ENCODE measurements around the gene TMEM52. TPM values are rescaled to one million over a fixed set of nuclear protein-coding genes. Genes with fewer than 3 reads are reported as not detected.
"Not testable (repeated sequence)": the region's sequence is repeated elsewhere in the genome, so short reads cannot be mapped to it uniquely, and the experiment has no call there.

Gene TMEM52
- total RNA-seq, 4 donors from 2014 or later = 1.7 TPM; not detected in 3

DNA sequence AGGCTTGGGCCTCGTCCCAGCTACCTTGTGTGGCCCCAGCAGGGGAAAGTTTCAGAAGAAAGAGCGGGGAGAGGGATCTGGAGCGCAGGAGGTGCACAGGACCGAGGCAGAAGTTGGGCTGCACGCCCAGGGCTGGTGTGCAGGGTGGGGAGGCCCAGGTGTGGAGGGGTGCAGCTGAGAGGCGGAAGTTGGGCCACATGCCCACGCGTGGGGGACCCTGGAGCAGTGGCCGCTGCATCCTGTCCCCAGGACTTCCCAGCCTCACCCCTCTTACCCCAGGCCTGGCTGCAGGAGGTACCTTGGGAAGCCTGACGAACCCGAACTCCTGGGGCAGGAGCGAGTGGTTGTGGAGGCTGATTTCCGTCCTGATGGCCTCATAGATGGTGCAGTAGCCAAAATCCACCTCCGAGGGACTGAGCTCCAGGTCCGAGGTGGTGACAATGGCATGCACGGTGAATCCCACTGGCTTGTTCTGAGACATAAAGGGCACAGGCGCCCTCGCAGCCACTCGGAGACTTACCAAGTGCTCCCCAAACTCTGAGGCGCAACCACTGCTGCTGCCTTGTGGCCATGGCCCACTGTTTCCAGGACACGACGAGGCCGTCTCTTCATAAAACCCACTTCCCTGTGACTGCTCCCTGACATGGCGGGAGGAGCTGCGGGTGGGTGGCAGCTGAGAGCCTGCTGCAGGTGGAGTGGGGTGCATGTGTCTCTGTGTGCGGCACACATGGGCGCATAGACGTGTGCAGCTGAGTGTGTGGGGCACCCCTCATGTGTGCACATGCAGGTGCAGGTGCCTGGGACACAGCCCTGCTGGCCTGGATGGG is 20.4 kb upstream of the TMEM52 start:
- TF ChIP-seq, protein P1, sequence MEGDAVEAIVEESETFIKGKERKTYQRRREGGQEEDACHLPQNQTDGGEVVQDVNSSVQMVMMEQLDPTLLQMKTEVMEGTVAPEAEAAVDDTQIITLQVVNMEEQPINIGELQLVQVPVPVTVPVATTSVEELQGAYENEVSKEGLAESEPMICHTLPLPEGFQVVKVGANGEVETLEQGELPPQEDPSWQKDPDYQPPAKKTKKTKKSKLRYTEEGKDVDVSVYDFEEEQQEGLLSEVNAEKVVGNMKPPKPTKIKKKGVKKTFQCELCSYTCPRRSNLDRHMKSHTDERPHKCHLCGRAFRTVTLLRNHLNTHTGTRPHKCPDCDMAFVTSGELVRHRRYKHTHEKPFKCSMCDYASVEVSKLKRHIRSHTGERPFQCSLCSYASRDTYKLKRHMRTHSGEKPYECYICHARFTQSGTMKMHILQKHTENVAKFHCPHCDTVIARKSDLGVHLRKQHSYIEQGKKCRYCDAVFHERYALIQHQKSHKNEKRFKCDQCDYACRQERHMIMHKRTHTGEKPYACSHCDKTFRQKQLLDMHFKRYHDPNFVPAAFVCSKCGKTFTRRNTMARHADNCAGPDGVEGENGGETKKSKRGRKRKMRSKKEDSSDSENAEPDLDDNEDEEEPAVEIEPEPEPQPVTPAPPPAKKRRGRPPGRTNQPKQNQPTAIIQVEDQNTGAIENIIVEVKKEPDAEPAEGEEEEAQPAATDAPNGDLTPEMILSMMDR (IDR thresholded peaks at IDR 0.05) = no peak
- no peak for TF ChIP-seq POLR2A (IDR thresholded peaks at IDR 0.05)
- no peak overlapping the region for H3K4me3 ChIP-seq
- no peaks in the 10 kb centered on the region for H3K27me3 ChIP-seq
- intact Hi-C loops (cut with DNase I; ENCODE audit: low total_unique reads) = loop anchor here (5.0 kb wide), 1 partner anchor 108 kb away; no protein-coding TSS in a partner anchor
- no peaks in the 10 kb centered on the region for H3K36me3 ChIP-seq
- DNase-seq = no peak
- H3K9me3 ChIP-seq = no peaks in the 10 kb centered on the region
- H3K4me1 ChIP-seq = no peaks in the 10 kb centered on the region
- no peak overlapping the region for H3K27ac ChIP-seq

DNA sequence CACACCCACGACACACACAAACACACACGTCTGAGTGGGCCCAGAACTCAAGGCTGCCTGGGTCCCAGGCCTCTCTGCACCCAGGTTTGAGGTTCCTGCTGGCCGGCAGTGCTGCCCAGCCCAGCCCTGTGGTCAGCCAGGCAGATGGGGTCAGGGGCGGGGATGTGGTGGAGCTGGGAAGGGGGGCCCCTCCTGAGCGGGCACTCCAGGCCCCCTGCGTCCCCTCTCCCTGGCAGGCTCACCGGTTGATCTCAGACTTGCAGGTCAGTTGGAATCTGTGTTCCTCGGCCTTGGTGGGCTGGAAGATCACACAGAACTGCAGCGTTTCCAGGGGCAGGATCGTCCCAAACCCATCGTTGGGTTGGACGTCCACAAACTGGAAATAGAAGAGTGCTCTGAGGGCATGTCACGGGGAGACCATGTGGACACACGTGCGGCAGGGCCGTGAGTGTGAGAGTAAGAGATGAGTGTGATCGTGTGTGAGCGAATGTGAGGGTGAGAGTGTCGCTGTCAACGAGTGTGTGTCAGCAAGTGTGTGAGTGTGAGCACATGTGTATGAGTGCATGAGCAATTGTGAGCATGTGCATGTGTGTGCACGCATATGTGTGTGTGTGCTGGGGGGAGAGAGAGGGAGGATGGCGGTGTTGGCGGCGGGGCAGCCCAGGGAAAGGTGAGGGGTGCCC is 19.7 kb upstream of the TMEM52 start:
- H3K4me3 ChIP-seq = no peak overlapping the region
- H3K4me1 ChIP-seq = no peaks in the 10 kb centered on the region
- intact Hi-C loops (cut with DNase I; ENCODE audit: low total_unique reads) = no loop called here
- no peak overlapping the region for H3K27ac ChIP-seq
- DNase-seq = no peak
- no peaks in the 10 kb centered on the region for H3K9me3 ChIP-seq
- H3K36me3 ChIP-seq = no peaks in the 10 kb centered on the region
- H3K27me3 ChIP-seq = no peaks in the 10 kb centered on the region
- TF ChIP-seq, protein P1 (IDR thresholded peaks at IDR 0.05) = no peak
- TF ChIP-seq POLR2A (IDR thresholded peaks at IDR 0.05) = no peak

DNA sequence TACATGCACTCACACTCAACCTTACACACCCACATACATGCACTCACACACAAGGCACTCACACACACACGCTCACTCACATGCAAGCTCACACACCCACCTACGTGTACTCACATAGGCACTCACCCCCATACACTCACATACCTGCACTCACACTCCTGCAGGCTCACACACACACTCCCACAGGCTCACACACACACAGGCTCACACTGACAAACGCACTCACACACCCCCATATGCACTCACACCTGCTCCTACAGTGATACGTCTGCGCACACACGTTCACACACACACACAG is 19.1 kb upstream of the TMEM52 start:
- no peak for DNase-seq

DNA sequence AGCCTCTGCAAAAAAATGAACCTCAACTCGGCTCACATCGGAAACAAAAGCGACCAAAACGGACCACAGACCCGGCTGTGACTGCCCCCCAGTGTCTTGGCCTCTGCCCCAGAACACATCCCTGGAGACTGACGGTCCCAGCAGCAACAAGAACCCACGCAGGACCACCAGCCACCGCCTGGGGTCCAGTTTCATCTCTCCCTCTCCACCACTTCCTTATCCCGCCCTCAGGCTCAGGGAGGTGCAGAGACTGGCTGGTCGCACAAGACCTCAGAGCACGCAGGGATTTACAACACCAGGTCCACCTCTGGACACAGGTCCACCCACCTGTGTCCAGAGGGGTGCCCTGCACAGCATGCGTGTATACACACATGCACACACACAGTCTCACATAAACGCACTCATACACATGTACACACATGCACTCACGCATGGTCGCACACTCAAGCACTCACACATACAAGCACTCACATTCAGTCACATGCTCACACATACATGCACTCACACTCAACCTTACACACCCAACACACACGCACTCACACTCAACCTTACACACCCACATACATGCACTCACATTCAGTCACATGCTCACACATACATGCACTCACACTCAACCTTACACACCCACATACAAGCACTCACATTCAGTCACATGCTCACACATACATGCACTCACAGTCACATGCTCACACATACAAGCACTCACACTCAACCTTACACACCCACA is 18.6 kb upstream of the TMEM52 start:
- no peak overlapping the region for H3K4me3 ChIP-seq
- no peak for DNase-seq
- TF ChIP-seq, protein P1 (IDR thresholded peaks at IDR 0.05) = no peak
- TF ChIP-seq POLR2A (IDR thresholded peaks at IDR 0.05) = no peak
- H3K27me3 ChIP-seq = no peaks in the 10 kb centered on the region
- H3K4me1 ChIP-seq = no peaks in the 10 kb centered on the region
- no peak overlapping the region for H3K27ac ChIP-seq
- H3K9me3 ChIP-seq = no peaks in the 10 kb centered on the region
- no peaks in the 10 kb centered on the region for H3K36me3 ChIP-seq
- intact Hi-C loops (cut with DNase I; ENCODE audit: low total_unique reads) = no loop called here

More for the DNA sequence above, 19.1 kb upstream of the TMEM52 start:
- intact Hi-C loops (cut with DNase I; ENCODE audit: low total_unique reads) = no loop called here
- H3K4me3 ChIP-seq = no peak overlapping the region
- no peaks in the 10 kb centered on the region for H3K36me3 ChIP-seq
- no peaks in the 10 kb centered on the region for H3K4me1 ChIP-seq
- no peaks in the 10 kb centered on the region for H3K9me3 ChIP-seq
- no peaks in the 10 kb centered on the region for H3K27me3 ChIP-seq
- TF ChIP-seq, protein P1 (IDR thresholded peaks at IDR 0.05) = no peak
- no peak for TF ChIP-seq POLR2A (IDR thresholded peaks at IDR 0.05)
- H3K27ac ChIP-seq = no peak overlapping the region

DNA sequence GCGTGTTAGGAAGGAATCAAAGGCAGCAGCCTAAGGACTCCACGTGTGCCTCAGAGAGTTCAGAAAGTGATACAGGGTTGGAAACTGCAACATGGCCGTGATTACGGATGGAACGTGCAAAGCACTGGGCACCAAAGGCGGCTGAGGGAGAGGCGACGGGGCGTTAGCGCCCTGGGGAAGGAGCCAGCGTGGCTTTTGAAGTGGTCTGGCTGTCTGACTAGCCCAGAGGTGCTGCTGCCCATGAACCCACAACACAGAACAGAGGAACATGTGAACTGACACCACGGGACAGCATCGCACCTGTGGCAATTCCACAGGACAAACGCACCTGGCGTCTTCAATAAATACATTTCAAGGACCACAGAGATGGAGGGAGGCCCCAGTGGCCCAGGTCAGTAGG is 18.0 kb upstream of the TMEM52 start:
- no peaks in the 10 kb centered on the region for H3K4me1 ChIP-seq
- H3K27me3 ChIP-seq = no peaks in the 10 kb centered on the region
- H3K4me3 ChIP-seq = no peak overlapping the region
- no peak overlapping the region for H3K27ac ChIP-seq
- TF ChIP-seq, protein P1 (IDR thresholded peaks at IDR 0.05) = no peak
- no peak for TF ChIP-seq POLR2A (IDR thresholded peaks at IDR 0.05)
- intact Hi-C loops (cut with DNase I; ENCODE audit: low total_unique reads) = no loop called here
- H3K9me3 ChIP-seq = no peaks in the 10 kb centered on the region
- DNase-seq = no peak
- no peaks in the 10 kb centered on the region for H3K36me3 ChIP-seq

DNA sequence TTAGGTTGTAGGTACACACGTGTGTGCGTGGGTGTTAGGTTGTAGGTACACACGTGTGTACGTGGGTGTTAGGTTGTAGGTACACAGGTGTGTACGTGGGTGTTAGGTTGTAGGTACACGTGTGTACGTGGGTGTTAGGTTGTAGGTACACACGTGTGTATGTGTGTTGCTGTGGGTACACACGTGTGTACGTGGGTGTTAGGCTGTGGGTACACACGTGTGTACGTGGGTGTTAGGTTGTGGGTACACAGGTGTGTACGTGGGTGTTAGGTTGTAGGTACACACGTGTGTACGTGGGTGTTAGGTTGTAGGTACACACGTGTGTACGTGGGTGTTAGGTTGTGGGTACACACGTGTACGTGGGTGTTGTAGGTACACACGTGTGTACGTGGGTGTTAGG is 15.8 kb upstream of the TMEM52 start:
- H3K4me1 ChIP-seq; intact Hi-C loops (cut with DNase I; ENCODE audit: low total_unique reads); H3K27ac ChIP-seq; H3K27me3 ChIP-seq; H3K36me3 ChIP-seq; H3K9me3 ChIP-seq; H3K4me3 ChIP-seq; DNase-seq: not testable (repeated sequence)
